ENCODE results near the gene SUSD1. TPM values are rescaled to one million over a fixed set of nuclear protein-coding genes. Genes with fewer than 3 reads are reported as not detected.

The SUSD1 gene
- polyA plus RNA-seq, 4 donors: 31.2 to 35.8 (median 34.1) TPM

DNA sequence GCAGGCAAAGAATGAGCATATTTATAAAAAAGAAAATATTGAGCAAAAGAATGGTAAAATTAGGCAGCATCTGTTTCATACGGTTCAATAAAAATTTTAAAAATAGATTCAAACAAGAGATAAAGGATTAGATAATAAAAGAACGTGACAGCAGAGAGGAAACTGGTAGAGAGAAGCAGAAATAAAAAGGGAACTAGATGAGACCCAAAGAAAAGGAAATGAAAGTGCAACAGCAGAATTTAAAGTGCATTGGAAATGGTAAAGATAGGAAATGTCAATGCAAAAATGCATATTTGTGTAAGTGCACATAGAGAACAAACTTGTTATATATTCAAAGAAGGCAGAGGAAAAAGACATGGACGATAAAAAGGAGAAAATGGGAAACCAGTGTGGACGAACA, 70.2 kb downstream of the SUSD1 start:
- no peak for DNase-seq (ENCODE audit: low read depth in 4 of 4, low spot score in 2 of 4)

DNA sequence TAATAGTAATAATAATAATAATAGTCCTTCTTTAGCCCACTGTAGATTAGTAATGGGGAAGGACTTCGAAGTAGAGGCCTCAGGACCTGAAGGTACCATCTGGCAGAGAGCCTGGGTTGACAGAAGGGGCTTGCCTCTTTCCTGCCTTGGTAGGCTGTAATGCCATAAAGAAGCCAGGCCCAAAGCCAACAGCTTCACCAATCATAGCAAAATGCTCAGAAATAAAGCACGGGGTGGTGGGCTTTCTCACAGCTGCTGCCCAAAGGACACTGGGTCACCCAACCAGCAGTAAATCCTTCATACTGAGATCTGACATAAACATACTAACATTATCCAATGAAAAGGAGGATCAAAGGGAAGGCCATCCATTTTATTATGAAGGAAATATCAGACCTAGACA, 70.7 kb downstream of the SUSD1 start:
- DNase-seq (ENCODE audit: low read depth in 4 of 4, low spot score in 2 of 4): no peak

DNA sequence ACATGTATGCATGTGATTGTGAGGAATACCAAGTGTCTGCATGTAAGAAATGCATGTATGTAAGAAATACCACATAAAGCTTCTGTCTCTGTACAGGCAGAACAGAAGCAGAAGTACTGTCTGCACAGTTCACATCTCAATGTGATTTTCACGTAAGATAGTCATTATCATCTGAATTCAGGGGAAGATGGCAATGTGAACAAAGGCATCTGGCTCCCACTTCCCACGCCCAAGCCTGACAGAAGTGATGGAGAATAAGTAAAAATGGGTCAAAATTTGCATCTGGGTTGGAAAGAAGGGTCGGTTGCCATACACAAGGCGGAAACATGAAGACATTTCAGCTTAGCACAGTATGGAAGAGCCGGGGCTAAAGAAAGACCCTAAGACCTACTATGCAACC, 71.7 kb downstream of the SUSD1 start:
- no peak for DNase-seq (ENCODE audit: low read depth in 4 of 4, low spot score in 2 of 4)

DNA sequence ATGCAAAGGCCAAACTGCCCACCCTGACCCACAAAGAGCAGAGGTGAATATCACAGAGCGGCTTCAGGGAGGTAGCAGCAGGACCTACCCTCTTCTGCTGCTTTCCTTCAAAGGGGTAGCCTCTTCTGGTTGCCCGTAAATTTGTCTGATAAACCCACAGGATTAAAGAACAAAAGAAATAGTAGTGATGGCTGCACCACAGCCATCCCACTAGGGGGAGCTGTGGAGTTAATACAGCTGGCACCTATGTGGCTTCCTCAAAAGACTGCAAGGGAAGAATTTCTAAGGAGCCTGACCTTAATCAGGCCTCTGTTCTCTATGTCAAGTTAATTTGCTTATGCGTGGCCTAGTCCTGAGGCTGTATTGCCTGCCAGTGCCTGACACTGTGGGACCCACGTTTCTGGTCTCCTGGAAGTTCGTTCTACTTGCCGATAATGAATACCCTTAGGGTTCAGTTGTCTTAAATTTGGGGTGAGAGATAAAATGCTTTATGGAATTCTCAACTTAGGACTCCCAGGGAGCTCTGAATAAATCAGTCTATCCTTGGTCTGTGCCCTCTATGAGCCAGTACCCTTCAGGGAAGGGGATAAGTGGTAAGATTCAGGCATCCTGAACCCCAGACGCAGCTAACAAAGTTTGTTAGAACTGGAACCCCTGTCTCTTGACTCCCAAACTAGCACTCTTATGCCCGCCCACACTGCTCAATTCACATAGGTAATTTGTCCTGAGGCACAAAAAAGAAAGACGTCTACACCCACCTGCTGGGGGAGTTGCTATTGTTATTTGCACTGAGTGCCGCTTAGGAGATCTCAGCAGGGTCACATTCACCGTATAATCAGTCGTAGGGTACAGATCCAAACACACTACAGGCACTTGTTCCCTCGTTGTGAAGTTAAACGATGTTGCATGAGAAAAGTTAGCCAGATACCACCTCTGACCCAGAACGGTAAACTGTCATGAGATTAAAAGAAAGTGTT, 77.1 kb downstream of the SUSD1 start:
- no peak for DNase-seq (ENCODE audit: low read depth in 4 of 4, low spot score in 2 of 4)

DNA sequence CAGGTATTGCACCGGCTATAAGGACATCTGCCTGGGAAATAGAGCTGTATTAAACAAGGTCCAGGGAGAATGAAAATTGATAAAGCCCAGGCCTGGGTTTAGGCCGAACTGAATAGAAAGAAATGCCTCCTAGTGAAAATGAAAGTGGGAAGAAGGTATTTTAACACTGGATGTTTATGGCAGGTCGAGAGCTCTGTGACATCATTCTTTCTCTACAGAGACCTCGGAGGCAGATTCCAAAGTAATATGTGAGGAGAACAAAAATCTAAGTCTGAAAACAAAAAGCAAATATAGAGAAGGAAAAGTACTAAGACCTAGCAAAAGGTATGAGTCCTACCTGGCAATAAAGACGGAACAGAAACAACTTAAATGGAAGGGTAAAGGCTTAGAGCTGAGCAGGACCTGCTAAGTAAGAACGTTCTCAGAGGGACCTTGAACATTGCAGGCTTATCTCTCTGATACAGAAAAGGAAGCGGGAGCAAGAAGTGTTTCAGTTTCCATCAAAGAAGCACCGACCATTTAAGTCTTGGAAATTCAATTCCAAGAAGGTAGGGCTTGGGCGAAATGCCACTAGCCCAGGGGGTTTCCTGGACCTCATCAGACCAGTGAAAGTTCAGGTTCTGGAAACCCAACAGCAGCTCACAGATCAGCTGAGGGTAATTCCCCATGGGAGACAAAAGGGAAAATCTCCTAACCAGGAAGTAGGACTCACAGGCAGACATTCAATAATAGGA, 80.0 kb downstream of the SUSD1 start:
- DNase-seq (ENCODE audit: low read depth in 4 of 4, low spot score in 2 of 4): no peak

DNA sequence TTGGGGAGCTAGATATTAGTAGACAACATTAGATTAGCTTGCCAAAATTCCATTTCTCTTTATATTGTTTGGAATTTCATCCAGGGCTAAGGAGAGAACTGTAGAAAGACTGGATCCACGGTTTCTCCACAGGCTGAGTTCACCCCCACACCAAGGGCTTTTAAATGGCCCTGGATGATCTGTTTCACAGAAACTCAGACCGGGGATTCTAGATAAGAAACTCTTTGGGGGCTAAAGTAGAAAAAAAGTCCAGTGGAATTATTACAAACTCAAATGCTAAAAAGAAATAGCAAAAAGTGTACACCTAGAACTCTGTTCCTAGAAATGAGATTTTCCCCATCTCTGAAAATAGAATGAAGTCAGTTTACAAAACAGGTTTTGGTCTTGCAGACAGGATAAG, 80.9 kb downstream of the SUSD1 start:
- DNase-seq (ENCODE audit: low read depth in 4 of 4, low spot score in 2 of 4): no peak

DNA sequence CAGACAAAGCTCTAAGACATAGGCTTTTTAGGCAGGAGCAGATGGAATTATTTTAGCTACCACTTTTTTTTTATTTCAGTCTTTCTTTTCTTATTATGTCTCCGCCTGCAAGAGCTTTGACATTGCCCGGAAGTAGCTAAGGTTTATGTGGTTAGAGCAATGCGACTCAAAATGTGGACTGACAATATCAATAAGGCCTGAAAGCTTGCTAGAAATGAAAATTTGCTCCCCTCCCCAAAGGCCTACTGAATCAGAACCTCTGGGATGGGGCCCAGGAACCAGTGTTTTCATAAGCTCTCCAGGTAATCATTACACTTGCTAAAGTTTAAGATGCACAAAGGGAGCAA, 81.3 kb downstream of the SUSD1 start:
- no peak for DNase-seq (ENCODE audit: low read depth in 4 of 4, low spot score in 2 of 4)

DNA sequence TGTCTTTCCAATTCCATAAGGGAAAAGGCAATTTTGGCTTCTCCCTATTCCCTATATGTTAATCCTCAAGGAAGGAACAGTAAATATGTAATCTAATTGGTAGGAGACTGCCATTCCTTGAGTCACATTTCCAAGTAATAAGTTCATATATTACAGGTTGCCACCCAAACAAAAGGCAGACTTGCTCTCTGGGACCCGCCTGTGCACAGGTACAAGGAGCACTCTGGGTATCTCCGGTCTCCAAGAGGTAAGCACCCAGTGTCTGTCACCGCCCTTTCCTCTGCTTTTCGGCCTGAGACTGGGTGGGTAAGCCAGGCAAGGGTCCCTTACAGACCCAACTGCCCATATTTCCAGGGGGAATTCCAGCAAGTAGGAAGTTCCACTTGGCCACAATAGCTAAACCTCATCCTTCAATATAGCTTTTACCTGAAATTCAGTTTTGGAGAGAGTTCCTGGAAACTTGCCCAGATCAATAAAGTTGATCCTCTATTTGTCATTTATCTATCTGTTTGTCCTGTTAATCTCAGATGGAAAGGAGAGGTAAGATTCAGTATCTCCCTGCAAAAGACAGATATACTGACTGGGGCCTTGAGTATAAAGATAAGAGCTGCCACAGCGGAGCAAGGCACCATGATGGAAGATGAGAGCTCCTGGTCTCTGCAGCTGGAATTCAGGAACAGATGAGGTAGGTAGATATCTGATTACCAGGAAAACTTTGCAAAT, 81.8 kb downstream of the SUSD1 start:
- no peak for DNase-seq (ENCODE audit: low read depth in 4 of 4, low spot score in 2 of 4)

DNA sequence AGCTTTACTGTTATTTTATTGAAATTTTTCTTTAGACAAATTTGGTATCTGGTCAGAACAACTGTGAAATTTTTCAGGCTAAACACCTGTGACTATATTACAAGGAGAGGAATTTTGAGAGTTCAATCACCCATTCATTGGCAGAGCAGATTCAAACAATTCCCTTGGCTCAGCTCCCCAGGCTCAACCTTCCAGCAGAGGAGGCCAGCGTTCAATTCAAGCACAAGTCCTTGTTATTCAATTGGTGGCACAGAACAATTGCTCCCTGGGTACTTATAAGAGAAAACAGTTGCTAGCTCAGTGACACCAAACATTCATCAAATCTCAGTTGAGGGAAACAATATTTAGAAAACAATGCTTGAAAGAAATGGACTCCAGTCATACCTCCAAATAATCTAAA, 83.3 kb downstream of the SUSD1 start:
- DNase-seq (ENCODE audit: low read depth in 4 of 4, low spot score in 2 of 4): no peak

DNA sequence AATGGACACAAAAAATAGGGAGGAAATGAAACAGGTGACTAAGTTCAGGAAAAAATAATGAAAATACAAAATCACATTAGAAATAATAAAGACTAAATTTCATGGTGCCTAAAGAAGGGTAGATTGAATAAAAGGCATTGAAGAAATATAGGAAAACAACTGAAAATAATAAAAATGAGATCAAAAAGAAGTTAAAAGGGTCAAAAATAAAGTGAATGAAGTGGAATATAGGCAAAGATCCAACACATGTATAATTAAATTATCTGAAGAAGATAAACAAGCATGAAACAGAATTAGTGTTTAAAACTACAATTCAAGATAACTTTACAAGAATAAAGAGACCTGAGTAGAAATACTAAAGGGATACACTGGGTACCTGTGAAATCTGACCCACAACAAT, 87.6 kb downstream of the SUSD1 start:
- no peak for DNase-seq (ENCODE audit: low read depth in 4 of 4, low spot score in 2 of 4)

DNA sequence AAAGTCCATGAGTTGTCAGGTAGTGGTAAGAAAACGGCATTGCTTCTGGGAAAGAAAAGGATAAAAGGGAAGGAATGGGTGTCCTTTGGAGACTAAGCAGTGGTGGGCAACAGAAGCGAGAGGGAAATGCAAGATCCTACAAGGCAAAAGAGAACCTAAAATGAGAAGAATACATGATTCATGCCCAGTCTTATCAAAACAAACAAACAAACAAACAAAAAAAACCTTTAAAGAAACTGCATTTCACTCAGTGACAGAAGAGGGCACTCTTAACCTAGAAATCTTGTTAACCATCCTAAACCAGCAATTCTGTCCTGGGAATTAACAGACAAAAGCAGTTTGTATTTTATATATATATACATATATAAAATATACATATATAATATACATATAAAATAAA, 88.5 kb downstream of the SUSD1 start:
- DNase-seq (ENCODE audit: low read depth in 4 of 4, low spot score in 2 of 4): no peak

DNA sequence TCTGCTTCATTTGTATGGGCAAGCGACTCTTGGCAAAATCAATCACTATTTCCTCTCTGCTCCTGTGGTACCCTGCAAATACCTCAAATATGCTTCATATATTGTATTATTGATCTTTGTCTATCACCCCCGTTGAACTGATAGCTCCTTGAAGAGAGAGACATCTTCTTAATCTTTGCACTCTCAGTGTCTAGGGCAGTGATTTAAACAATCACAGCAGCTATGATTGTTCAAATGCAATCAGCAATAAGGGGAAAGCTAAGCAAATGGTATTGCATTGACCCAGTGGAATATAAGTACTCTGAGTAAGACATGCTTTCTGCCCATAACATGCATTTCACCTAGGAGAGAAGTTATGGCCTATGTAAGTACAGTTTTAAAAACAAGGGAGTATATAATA, 90.2 kb downstream of the SUSD1 start:
- no peak for DNase-seq (ENCODE audit: low read depth in 4 of 4, low spot score in 2 of 4)

DNA sequence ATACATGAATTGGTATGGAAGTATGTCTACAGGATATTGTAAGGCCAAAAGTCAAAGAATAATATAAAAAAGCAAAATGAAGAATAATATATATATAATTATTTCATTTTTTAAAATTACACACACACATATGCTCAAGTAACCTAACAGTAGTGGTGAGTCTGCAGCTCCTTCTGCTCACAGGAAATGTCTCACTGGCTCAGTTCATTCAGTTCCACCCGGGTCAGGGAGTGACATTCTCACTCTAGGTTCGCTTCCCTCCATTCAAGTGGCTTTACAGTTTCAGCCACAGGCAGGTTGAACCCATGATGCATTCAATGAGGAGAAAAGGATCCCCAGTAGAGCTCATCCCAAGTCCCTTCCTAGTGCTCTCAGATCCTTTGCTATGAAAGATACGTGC, 90.8 kb downstream of the SUSD1 start:
- DNase-seq (ENCODE audit: low read depth in 4 of 4, low spot score in 2 of 4): no peak

DNA sequence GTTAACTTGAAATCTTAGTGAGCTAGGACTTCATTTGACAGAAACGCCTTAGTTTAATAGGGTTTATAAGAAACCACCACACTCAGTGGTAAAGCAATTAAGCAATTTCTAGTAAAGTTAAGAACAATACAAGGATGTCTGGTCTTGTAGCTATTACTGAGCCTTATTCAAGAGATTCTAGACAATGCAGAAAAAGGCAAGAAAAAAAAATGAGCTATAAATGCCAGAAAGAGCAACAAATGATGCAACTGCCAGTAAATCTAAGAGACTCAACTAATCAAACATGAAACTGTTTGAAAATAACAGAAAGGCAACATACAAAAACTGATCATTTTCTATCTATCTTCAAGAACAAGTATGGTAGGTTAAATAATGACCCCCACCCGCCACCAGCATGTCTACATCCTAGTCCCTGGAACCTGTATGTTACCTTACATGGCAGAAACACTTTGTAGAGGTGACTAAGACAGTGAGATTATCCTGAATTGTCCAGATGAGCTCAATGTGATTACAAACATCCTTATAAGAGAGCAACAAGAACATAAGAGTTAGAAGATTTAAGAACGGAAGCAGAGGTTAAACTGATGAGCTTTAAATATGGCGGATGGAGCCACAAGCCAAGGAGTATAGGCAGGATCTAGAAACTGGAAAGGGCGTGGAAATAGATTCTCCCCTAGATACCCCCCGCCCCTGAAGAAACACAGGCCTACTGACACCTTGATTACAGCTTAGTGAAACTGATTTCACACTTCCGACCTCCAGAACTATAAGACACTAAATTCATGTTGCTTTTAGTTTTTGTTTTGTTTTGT, 93.0 kb downstream of the SUSD1 start:
- no peak for DNase-seq (ENCODE audit: low read depth in 4 of 4, low spot score in 2 of 4)

DNA sequence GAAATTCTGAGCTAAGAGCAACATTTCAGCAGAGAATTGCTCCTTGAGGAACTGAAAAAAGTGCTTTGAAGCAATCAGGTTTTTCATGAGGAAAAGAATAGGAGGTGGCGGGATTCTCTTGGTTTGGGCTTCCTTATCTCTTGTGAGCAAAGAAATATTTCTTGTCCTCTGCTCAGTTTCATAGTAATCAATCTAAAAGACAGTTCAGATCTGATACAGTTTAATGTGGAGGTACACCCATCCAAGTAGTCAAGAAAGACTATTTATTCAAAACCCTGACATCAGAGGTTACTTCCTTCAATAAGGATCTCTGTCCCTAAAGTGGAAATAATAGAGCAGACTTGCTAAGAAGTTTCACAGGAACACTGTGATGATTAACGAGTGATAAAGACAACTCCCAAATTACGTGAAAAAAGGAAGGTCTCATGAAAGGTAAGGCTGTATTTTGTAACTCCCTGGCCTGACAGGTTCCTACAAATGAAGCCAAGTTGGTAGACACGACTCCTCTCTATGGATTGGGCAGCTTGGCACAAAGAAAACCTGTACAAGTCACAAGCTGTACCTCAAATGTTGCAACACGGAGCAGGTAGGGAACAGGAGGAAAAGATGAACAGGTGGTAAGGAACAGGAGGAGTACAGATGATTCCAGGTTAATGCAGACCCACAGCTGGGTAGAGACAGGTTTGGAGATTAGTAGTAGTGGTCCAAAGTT, 94.1 kb downstream of the SUSD1 start:
- no peak for DNase-seq (ENCODE audit: low read depth in 4 of 4, low spot score in 2 of 4)

DNA sequence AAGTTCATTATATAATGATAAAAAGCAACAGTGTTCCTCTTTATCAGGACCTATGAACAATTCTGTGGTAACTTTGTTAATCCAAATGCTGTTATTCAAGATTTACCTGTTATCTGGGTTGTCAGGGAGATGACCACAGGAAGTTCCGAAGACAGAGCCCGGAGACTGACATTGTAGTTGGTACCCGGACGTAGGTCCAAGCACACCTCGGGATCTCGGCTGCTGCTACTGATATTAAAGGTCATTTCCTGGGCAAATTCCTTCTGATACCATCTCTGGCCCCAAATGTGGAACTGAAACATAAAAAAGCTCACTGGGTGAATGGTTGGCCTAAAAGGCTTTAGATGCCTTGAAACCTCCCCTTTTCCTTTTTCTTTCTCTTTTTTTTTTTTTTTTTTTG, 96.7 kb downstream of the SUSD1 start:
- no peak for DNase-seq (ENCODE audit: low read depth in 4 of 4, low spot score in 2 of 4)

DNA sequence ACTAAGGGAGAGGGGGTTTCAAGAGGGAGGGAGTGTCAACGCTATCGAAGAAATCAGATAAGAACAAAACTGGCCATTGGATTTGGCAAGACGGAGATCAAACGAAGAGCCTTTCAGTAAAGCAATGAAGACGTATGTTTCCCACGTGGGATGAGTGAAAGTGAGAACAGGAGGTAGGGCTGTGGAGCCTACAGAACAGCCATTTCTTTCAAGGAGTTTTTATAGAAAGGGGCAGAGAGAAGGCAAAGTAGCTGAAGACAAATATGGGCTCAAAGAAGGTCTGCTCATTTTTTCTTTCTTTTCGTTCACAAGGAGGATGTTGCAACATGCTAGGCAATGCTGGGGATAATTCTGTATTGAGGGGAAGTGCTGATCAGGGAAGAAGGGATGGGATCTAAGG, 98.3 kb downstream of the SUSD1 start:
- no peak for DNase-seq (ENCODE audit: low read depth in 4 of 4, low spot score in 2 of 4)

DNA sequence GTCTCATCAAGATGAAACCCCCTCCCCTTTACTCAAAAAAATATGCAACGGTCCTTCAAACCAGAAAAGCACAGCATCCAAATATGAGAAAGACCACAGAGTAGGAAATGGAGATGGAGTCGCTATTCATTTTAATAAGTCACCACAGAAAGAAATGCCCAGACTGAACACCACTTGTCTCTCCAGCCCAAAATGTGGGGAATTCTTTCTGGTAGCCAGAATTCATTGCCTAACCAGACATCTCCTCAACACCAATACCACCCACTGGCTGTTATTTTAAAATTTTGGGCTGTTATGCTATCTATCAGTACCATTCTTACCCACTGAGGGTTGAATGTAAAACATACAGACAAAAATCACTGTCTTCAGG, 100.1 kb downstream of the SUSD1 start:
- DNase-seq (ENCODE audit: low read depth in 4 of 4, low spot score in 2 of 4): no peak

DNA sequence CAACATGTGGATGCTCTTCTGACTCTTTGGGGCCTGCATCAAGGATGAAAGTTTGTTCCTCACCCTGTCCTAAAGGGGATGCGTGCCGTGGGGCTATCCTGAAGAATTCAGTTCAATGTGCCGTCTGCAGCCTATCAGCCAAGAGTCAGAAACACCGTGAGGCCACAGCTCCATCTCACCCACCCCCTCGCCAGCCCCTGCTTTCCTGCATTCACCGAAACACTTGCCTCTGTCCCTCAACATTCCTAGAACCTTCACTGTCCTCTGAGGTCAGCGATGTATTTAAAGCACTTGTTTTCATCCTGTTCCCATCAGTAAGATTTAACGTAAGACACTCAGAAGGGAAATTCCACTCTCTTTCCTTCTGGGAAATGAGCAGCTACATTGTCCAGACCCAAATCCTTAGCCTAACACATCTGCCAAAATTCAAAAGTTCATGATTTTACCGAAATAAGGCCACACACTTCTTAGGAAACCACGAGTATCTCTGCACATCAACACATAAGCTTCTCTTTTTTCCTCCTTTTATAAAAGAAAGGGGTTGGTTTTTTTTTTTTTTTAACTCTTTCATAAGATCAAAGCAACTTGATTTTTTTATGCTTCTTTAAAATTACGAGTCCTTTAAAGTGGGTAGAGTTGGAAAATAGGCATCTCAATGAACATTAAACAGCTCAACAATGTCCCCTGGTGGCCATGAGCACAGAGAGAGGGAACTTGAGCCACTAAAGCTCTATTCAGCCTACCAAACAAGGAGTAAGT, 100.7 kb downstream of the SUSD1 start:
- DNase-seq (ENCODE audit: low read depth in 4 of 4, low spot score in 2 of 4): peak in 1 of 4 donors; percentile 59

All from left renal cortex interstitium (tissue), 4 donors.